Trophoblast cell (in vitro differentiated cells and primary cell): ENCODE data around the gene LPP.

ENCODE experiments used
- DNase-seq, 2 donors: peaks; one replicate each; pipeline ENCODE4 v3.0.0-alpha.2; 2016
- H2AFZ ChIP-seq: 2 replicates; pipeline ENCODE4 v1.6.1; 2013; ENCODE audit warnings: low read length, moderate library complexity, mild to moderate bottlenecking; ENCODE audit not compliant: insufficient read depth, poor library complexity
- H2AK5ac ChIP-seq: 2 replicates; pipeline ENCODE4 v1.6.1; 2013; ENCODE audit warnings: mild to moderate bottlenecking, low read length
- H2BK120ac ChIP-seq: 2 replicates; pipeline ENCODE4 v1.6.1; 2013; ENCODE audit warnings: low read length, mild to moderate bottlenecking, moderate library complexity; ENCODE audit not compliant: insufficient read depth, poor library complexity
- H2BK12ac ChIP-seq: 2 replicates; pipeline ENCODE4 v1.6.1; 2013; ENCODE audit warnings: mild to moderate bottlenecking, low read length, moderate library complexity
- H2BK5ac ChIP-seq: 2 replicates; pipeline ENCODE4 v1.6.1; 2013; ENCODE audit warnings: low read length, low read depth, moderate library complexity, mild to moderate bottlenecking; ENCODE audit not compliant: poor library complexity
- H3K14ac ChIP-seq: 2 replicates; pipeline ENCODE4 v1.6.1; 2013; ENCODE audit warnings: mild to moderate bottlenecking, low read length
- H3K18ac ChIP-seq: 2 replicates; pipeline ENCODE4 v1.6.1; 2013; ENCODE audit warnings: mild to moderate bottlenecking, low read length
- H3K23ac ChIP-seq: 2 replicates; pipeline ENCODE4 v1.6.1; 2013; ENCODE audit warnings: low read length
- H3K27ac ChIP-seq: 2 replicates; pipeline ENCODE4 v1.5.1; 2013; ENCODE audit warnings: low read depth, mild to moderate bottlenecking, inconsistent platforms, low read length, moderate library complexity
- H3K27me3 ChIP-seq: 2 replicates; pipeline ENCODE4 v1.6.1; 2013; ENCODE audit warnings: inconsistent platforms, mild to moderate bottlenecking, low read length, moderate library complexity; ENCODE audit not compliant: insufficient read depth
- H3K36me3 ChIP-seq, 2 experiments: 1 replicate in 1 of 2; 2 replicates in 1 of 2; pipeline ENCODE4 v1.6.1; 2013; ENCODE audit warnings: low read length in 2 of 2, mild to moderate bottlenecking in 2 of 2, moderate library complexity in 1 of 2; ENCODE audit not compliant: insufficient read depth in 2 of 2, control insufficient read depth in 1 of 2
- H3K4ac ChIP-seq: 2 replicates; pipeline ENCODE4 v1.6.1; 2013; ENCODE audit warnings: low read depth, mild to moderate bottlenecking, low read length, moderate library complexity
- H3K4me1 ChIP-seq, 2 experiments: 1 replicate in 1 of 2; 2 replicates in 1 of 2; pipeline ENCODE4 v1.6.1; 2013; ENCODE audit warnings: low read length in 2 of 2, mild to moderate bottlenecking in 2 of 2, moderate library complexity in 1 of 2; ENCODE audit not compliant: insufficient read depth in 2 of 2, control insufficient read depth in 1 of 2
- H3K4me2 ChIP-seq: 2 replicates; pipeline ENCODE4 v1.6.1; 2013; ENCODE audit warnings: inconsistent platforms, mild to moderate bottlenecking, low read length, moderate library complexity
- H3K4me3 ChIP-seq: 2 replicates; pipeline ENCODE4 v1.5.1; 2013; ENCODE audit warnings: mild to moderate bottlenecking, low read depth, low read length, inconsistent platforms
- H3K79me1 ChIP-seq: one replicate; pipeline ENCODE4 v1.6.1; 2013; ENCODE audit warnings: low read length
- H3K79me2 ChIP-seq: 2 replicates; pipeline ENCODE4 v1.6.1; 2013; ENCODE audit warnings: low read length, mild to moderate bottlenecking; ENCODE audit not compliant: control insufficient read depth, insufficient read depth, poor library complexity
- H3K9ac ChIP-seq: 2 replicates; pipeline ENCODE4 v1.6.1; 2013; ENCODE audit warnings: mild to moderate bottlenecking, low read length
- H3K9me3 ChIP-seq: 2 replicates; pipeline ENCODE4 v1.6.1; 2013; ENCODE audit warnings: low read depth, mild to moderate bottlenecking, control low read depth, inconsistent platforms, low read length; ENCODE audit not compliant: insufficient read depth
- H4K12ac ChIP-seq: 2 replicates; pipeline ENCODE4 v1.6.1; 2013; ENCODE audit warnings: low read depth, mild to moderate bottlenecking, low read length, moderate library complexity
- H4K8ac ChIP-seq: 2 replicates; pipeline ENCODE4 v1.6.1; 2013; ENCODE audit warnings: low read depth, mild to moderate bottlenecking, low read length, moderate library complexity
- H4K91ac ChIP-seq: one replicate; pipeline ENCODE4 v1.6.1; 2013; ENCODE audit warnings: low read depth, mild to moderate bottlenecking, low read length, moderate library complexity
- WGBS: extraction: QIAGEN DNeasy Blood & Tissue Kit; methylation state at CpG from one replicate; pipeline ENCODE4 v1.1.7; 2013; ENCODE audit warnings: missing lambda C conversion rate; ENCODE audit not compliant: insufficient read length, insufficient coverage; ENCODE audit errors: extremely low coverage; 5-methylcytosine and 5-hydroxymethylcytosine counted together

Gene LPP

GRCh38 chr3:188360364-188360881 is 206.5 kb downstream of the LPP start:
- H2AFZ ChIP-seq = no peak overlapping the region
- H3K23ac ChIP-seq = no peak overlapping the region
- no peaks in the 10 kb centered on the region for H3K27me3 ChIP-seq
- no peak overlapping the region for H2BK12ac ChIP-seq
- H3K79me2 ChIP-seq = no peaks in the 10 kb centered on the region
- DNase-seq = no peak
- H3K4me1 ChIP-seq = peaks cover 0 to 2% of the 10 kb centered on the region in 2 experiments
- H2BK120ac ChIP-seq = no peak overlapping the region
- no peak overlapping the region for H3K18ac ChIP-seq
- no peaks in the 10 kb centered on the region for H3K36me3 ChIP-seq
- no peak overlapping the region for H3K4me2 ChIP-seq
- H3K4ac ChIP-seq = no peak overlapping the region
- no peaks in the 10 kb centered on the region for H3K9me3 ChIP-seq
- no peak overlapping the region for H2BK5ac ChIP-seq
- no peak overlapping the region for H4K91ac ChIP-seq
- no CpG with 5 or more reads among the region's 3 CpGs for WGBS
- no peak overlapping the region for H4K12ac ChIP-seq
- no peak overlapping the region for H3K14ac ChIP-seq
- no peak overlapping the region for H3K27ac ChIP-seq
- H3K79me1 ChIP-seq = no peaks in the 10 kb centered on the region
- H3K9ac ChIP-seq = no peak overlapping the region
- H3K4me3 ChIP-seq = no peak overlapping the region
- no peak overlapping the region for H2AK5ac ChIP-seq
- H4K8ac ChIP-seq = no peak overlapping the region

- Histone ChIP-seq H2AK5ac (no peak overlapping the region), H4K12ac (no peak overlapping the region), H3K79me1 (no peaks in the 10 kb centered on the region), H2BK5ac (no peak overlapping the region), H3K9ac (no peak overlapping the region), H3K4ac (no peak overlapping the region), H3K4me1 (peaks cover 0 to 5% of the 10 kb centered on the region in 2 experiments), H2AFZ (no peak overlapping the region), H3K18ac (no peak overlapping the region), H4K8ac (no peak overlapping the region), H3K36me3 (no peaks in the 10 kb centered on the region), H3K79me2 (no peaks in the 10 kb centered on the region), H2BK12ac (no peak overlapping the region), H3K27ac (no peak overlapping the region), H3K4me2 (no peak overlapping the region), H3K27me3 (no peaks in the 10 kb centered on the region), H4K91ac (no peak overlapping the region), H3K9me3 (no peaks in the 10 kb centered on the region), H2BK120ac (no peak overlapping the region), H3K14ac (no peak overlapping the region), H3K4me3 (no peak overlapping the region), H3K23ac (no peak overlapping the region)
- DNase-seq = no peak
- WGBS = no CpG with 5 or more reads among the region's 7 CpGs
These were observed 207.9 kb downstream of the LPP start for GRCh38 chr3:188361888-188362287.

GRCh38 chr3:188362405-188362831 is 208.5 kb downstream of the LPP start:
- H3K79me1 ChIP-seq = no peaks in the 10 kb centered on the region
- H4K8ac ChIP-seq = no peak overlapping the region
- H3K4ac ChIP-seq = peak overlapping the region; percentile 44
- H3K27me3 ChIP-seq = no peaks in the 10 kb centered on the region
- peak; percentile 24 to 56 for DNase-seq
- H3K18ac ChIP-seq = no peak overlapping the region
- no peak overlapping the region for H4K91ac ChIP-seq
- no peak overlapping the region for H3K14ac ChIP-seq
- H2AFZ ChIP-seq = no peak overlapping the region
- no peak overlapping the region for H4K12ac ChIP-seq
- no peak overlapping the region for H3K4me2 ChIP-seq
- peaks cover 0 to 5% of the 10 kb centered on the region in 2 experiments for H3K4me1 ChIP-seq
- H3K4me3 ChIP-seq = no peak overlapping the region
- H3K9me3 ChIP-seq = no peaks in the 10 kb centered on the region
- H2AK5ac ChIP-seq = no peak overlapping the region
- WGBS = no CpG with 5 or more reads among the region's 10 CpGs
- no peak overlapping the region for H2BK12ac ChIP-seq
- no peak overlapping the region for H2BK120ac ChIP-seq
- no peak overlapping the region for H3K23ac ChIP-seq
- H3K36me3 ChIP-seq = no peaks in the 10 kb centered on the region
- no peak overlapping the region for H3K9ac ChIP-seq
- H3K27ac ChIP-seq = no peak overlapping the region
- H2BK5ac ChIP-seq = no peak overlapping the region
- no peaks in the 10 kb centered on the region for H3K79me2 ChIP-seq

- no peak for DNase-seq
- Histone ChIP-seq H3K4me3 (no peak overlapping the region), H4K91ac (no peak overlapping the region), H3K27me3 (no peaks in the 10 kb centered on the region), H3K23ac (no peak overlapping the region), H3K4me2 (no peak overlapping the region), H3K79me2 (no peaks in the 10 kb centered on the region), H2BK120ac (no peak overlapping the region), H3K18ac (no peak overlapping the region), H2BK12ac (no peak overlapping the region), H3K9ac (no peak overlapping the region), H2AK5ac (no peak overlapping the region), H4K12ac (no peak overlapping the region), H3K36me3 (no peaks in the 10 kb centered on the region), H2AFZ (no peak overlapping the region), H4K8ac (no peak overlapping the region), H3K79me1 (no peaks in the 10 kb centered on the region), H3K14ac (no peak overlapping the region), H3K4ac (no peak overlapping the region), H3K4me1 (peaks cover 0 to 3% of the 10 kb centered on the region in 2 experiments), H2BK5ac (no peak overlapping the region), H3K27ac (no peak overlapping the region), H3K9me3 (no peaks in the 10 kb centered on the region)
- no CpG with 5 or more reads among the region's 5 CpGs for WGBS
These were observed 211.2 kb downstream of the LPP start for GRCh38 chr3:188365184-188365583.
